Glutamatergic neuron (in vitro differentiated cells): Measurements from ENCODE around the gene KLHDC8A. TPM values are rescaled to one million over a fixed set of nuclear protein-coding genes. Genes with fewer than 3 reads are reported as not detected.

Experiments
- DNase-seq: peaks from one replicate; pipeline ENCODE4 v3.0.0; 2022
- H3K27ac Mint-ChIP-seq: one replicate; pipeline ENCODE4 v1.8.0; 2020; ENCODE audit warnings: mild to moderate bottlenecking, mixed read lengths, inconsistent platforms; ENCODE audit not compliant: unreplicated experiment
- H3K27me3 Mint-ChIP-seq: one replicate; pipeline ENCODE4 v1.8.0; 2020; ENCODE audit warnings: mild to moderate bottlenecking, moderate library complexity, mixed read lengths, inconsistent platforms; ENCODE audit not compliant: unreplicated experiment
- H3K36me3 Mint-ChIP-seq: one replicate; pipeline ENCODE4 v1.8.0; 2020; ENCODE audit warnings: mild to moderate bottlenecking, mixed read lengths, inconsistent platforms; ENCODE audit not compliant: unreplicated experiment
- H3K4me1 Mint-ChIP-seq: one replicate; pipeline ENCODE4 v1.8.0; 2020; ENCODE audit warnings: mild to moderate bottlenecking, low read depth, mixed read lengths, inconsistent platforms; ENCODE audit not compliant: unreplicated experiment
- H3K4me3 Mint-ChIP-seq: one replicate; pipeline ENCODE4 v1.8.0; 2020; ENCODE audit warnings: mild to moderate bottlenecking, mixed read lengths, inconsistent platforms; ENCODE audit not compliant: unreplicated experiment
- H3K9me3 Mint-ChIP-seq: one replicate; pipeline ENCODE4 v1.8.0; 2020; ENCODE audit warnings: mild to moderate bottlenecking, moderate library complexity, mixed read lengths, inconsistent platforms; ENCODE audit not compliant: unreplicated experiment
- total RNA-seq: library from RNA; stranded (reverse); fragmentation: NEBNext Ultra II Directional; extraction: Animal tissue kit (Norgen Biotek cat#: 25700); gene quantifications from one replicate; pipeline ENCODE4 v1.2.1, GENCODE V29; 2021; ENCODE audit not compliant: unreplicated experiment
- TF ChIP-seq, protein P1 (sequence below): fragments of 200-600 bp; sonication (generic); IDR thresholded peaks from one replicate; pipeline ENCODE4 v1.5.0; 2021; ENCODE audit not compliant: partially characterized antibody, unreplicated experiment

The KLHDC8A gene
- total RNA-seq, 1 donor from 2014 or later = 125 TPM

DNA sequence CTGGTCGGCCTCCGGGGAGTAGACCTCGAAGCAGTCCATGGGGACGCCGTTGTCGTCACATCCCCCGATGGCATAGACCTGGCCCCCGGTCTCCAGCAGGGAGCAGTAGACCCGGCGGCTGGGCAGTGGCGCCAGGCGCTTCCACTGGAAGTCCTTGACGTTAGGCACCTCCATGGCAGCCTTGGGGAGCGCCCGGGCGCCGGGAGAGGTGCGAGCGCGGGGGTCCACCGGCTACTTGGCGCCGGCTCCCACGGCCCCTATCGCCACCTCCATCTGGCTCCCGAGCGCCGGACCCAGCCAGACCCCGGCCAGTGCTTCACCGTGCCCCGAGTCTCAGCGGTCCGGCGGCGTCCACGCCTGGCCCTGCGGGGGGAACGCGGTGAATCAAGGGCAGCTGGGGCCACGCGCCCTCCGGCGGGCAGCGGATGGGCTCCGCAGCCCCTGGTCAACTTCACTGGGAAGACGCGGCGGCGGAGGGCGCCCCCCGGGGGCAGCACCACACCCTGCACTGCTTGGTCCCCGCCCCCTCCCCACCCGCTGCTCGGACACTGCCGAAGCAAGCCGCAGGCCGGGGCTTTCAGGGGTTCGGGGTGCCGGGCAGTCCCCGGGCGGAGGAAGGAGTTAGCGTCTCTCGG is 13.2 kb downstream of the KLHDC8A start:
- peaks cover 33% of the 10 kb centered on the region for H3K4me1 Mint-ChIP-seq

GRCh38 chr1:205342986-205343385 is 13.7 kb downstream of the KLHDC8A start:
- TF ChIP-seq, protein P1, sequence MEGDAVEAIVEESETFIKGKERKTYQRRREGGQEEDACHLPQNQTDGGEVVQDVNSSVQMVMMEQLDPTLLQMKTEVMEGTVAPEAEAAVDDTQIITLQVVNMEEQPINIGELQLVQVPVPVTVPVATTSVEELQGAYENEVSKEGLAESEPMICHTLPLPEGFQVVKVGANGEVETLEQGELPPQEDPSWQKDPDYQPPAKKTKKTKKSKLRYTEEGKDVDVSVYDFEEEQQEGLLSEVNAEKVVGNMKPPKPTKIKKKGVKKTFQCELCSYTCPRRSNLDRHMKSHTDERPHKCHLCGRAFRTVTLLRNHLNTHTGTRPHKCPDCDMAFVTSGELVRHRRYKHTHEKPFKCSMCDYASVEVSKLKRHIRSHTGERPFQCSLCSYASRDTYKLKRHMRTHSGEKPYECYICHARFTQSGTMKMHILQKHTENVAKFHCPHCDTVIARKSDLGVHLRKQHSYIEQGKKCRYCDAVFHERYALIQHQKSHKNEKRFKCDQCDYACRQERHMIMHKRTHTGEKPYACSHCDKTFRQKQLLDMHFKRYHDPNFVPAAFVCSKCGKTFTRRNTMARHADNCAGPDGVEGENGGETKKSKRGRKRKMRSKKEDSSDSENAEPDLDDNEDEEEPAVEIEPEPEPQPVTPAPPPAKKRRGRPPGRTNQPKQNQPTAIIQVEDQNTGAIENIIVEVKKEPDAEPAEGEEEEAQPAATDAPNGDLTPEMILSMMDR = no peak
- no peaks in the 10 kb centered on the region for H3K36me3 Mint-ChIP-seq
- peaks cover 12% of the 10 kb centered on the region for H3K27me3 Mint-ChIP-seq
- peaks cover 28% of the 10 kb centered on the region for H3K4me1 Mint-ChIP-seq
- peaks cover 15% of the 10 kb centered on the region for H3K9me3 Mint-ChIP-seq
- peak overlapping the region; percentile 84 for H3K4me3 Mint-ChIP-seq
- peak overlapping the region; percentile 62 for H3K27ac Mint-ChIP-seq
- no peak for DNase-seq

More for the DNA sequence above, 13.2 kb downstream of the KLHDC8A start:
- TF ChIP-seq, protein P1 = peak; percentile 77
- H3K9me3 Mint-ChIP-seq = peaks cover 12% of the 10 kb centered on the region
- H3K27ac Mint-ChIP-seq = no peak overlapping the region
- H3K4me3 Mint-ChIP-seq = peak overlapping the region; percentile 84
- no peaks in the 10 kb centered on the region for H3K36me3 Mint-ChIP-seq
- H3K27me3 Mint-ChIP-seq = peaks cover 12% of the 10 kb centered on the region
- DNase-seq = peak; percentile 76

DNA sequence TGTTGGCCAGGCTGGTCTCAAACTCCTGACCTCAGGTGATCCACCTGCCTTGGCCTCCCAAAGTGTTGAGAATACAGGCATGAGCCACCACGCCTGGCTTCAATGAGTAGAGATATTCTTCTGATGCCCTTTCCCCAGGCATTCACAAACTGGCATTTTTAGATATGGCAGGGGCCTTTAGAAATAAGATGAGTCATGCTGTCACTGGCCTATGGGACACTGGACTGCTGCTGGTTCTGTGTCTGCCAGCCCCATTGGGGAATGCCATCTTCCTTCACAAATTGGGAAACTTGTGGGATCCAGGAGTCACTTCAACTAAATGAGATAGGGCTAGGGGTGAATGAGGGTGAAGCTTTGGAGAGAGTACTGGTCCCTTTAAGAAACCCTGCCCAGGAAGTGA is 16.0 kb downstream of the KLHDC8A start:
- Mint-ChIP-seq H3K27ac (no peak overlapping the region), H3K4me1 (peaks cover 20% of the 10 kb centered on the region), H3K36me3 (no peaks in the 10 kb centered on the region), H3K9me3 (peaks cover 16% of the 10 kb centered on the region), H3K4me3 (peak overlapping the region; percentile 46), H3K27me3 (peaks cover 15% of the 10 kb centered on the region)
- no peak for DNase-seq
- TF ChIP-seq, protein P1 = no peak

- peaks cover 15% of the 10 kb centered on the region for H3K9me3 Mint-ChIP-seq
- H3K27me3 Mint-ChIP-seq = peaks cover 14% of the 10 kb centered on the region
- no peak for DNase-seq
- H3K4me3 Mint-ChIP-seq = no peak overlapping the region
- H3K36me3 Mint-ChIP-seq = no peaks in the 10 kb centered on the region
- TF ChIP-seq, protein P1 = no peak
- H3K27ac Mint-ChIP-seq = no peak overlapping the region
- H3K4me1 Mint-ChIP-seq = peaks cover 17% of the 10 kb centered on the region
These were observed 17.0 kb downstream of the KLHDC8A start for GRCh38 chr1:205339717-205340116.

DNA sequence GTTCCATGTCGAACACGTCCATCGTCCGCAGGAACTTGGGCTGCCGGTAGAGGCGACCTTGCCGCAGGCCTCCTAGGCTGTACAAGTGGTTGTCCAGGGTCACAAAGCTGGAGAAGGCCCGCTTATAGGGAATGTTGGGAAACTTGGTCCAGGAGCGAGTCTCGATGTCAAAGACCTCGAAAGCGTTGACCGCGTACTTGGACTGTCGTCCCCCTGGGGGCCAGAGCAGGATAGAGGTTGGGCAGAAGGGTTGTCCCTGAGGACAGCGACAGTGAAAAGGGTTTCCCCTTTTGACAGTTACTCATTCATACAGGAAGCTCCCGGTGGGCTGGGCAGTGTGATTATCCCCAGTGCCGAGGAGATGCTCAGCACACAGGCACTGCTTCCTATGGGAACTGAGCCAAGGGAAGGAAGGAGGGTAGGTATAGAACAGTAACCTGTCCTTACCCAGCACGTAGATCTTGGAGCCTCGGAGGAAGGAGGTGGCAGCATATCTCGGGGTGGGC is 17.5 kb downstream of the KLHDC8A start:
- no peak for DNase-seq
- Mint-ChIP-seq H3K36me3 (no peaks in the 10 kb centered on the region), H3K27ac (no peak overlapping the region), H3K4me3 (no peak overlapping the region), H3K9me3 (peaks cover 11% of the 10 kb centered on the region), H3K27me3 (peaks cover 9% of the 10 kb centered on the region), H3K4me1 (peaks cover 12% of the 10 kb centered on the region)
- TF ChIP-seq, protein P1 = no peak
